Left renal pelvis (tissue), 4 donors: ENCODE results near the gene SLFN5. TPM values are rescaled to one million over a fixed set of nuclear protein-coding genes. Genes with fewer than 3 reads are reported as not detected.

Experiments
- polyA plus RNA-seq, 4 donors: library from polyadenylated mRNA; unstranded; fragments of 120-200 nt; gene quantifications; one replicate each; pipeline ENCODE4 v1.2.1, GENCODE V29; 2013; ENCODE audit not compliant: insufficient read length in 4 of 4

Gene SLFN5
- polyA plus RNA-seq, 4 donors: 12.9 to 19.2 (median 14.9) TPM

Other genes starting within 250 kb of the SLFN5 start
- gene RFFL, start 179.4 kb upstream of the SLFN5 start, polyA plus RNA-seq: 10 to 100 TPM; 13.7 to 27.8 (median 22.8) TPM
- gene RAD51D, start 123.2 kb upstream of the SLFN5 start, polyA plus RNA-seq: 10 to 100 TPM in 3 of 4 donors, 1 to 10 TPM in 1; 8.7 to 13.6 (median 11.5) TPM
- gene FNDC8, start 121.5 kb upstream of the SLFN5 start, polyA plus RNA-seq: under 1 TPM; 0.11 to 0.23 (median 0.15) TPM
- 10 to 100 TPM; 13.6 to 17.4 (median 15.6) TPM for gene NLE1, start 100.8 kb upstream of the SLFN5 start, polyA plus RNA-seq
- under 1 TPM; 0.04 to 0.27 (median 0.11) TPM for gene UNC45B, start 95.3 kb upstream of the SLFN5 start, polyA plus RNA-seq
- gene SLC35G3, start 48.7 kb upstream of the SLFN5 start, polyA plus RNA-seq: not detected
- 10 to 100 TPM; 10.9 to 28.4 (median 15.5) TPM for gene SLFN11, start 130.5 kb downstream of the SLFN5 start, polyA plus RNA-seq
- gene SLFN12, start 189.4 kb downstream of the SLFN5 start, polyA plus RNA-seq: 10 to 100 TPM; 13.9 to 23.2 (median 18.2) TPM
- 10 to 100 TPM in 3 of 4 donors, 1 to 10 TPM in 1; 4.5 to 28.3 (median 26.1) TPM for gene SLFN13, start 205.7 kb downstream of the SLFN5 start, polyA plus RNA-seq